ENCODE results near the gene AFF4. TPM values are rescaled to one million over a fixed set of nuclear protein-coding genes. Genes with fewer than 3 reads are reported as not detected.

AFF4 gene
- total RNA-seq, 2 donors from 2014 or later: 107 to 108 TPM

- Histone ChIP-seq H3K4me1 (ENCODE audit: control insufficient read depth, insufficient read depth, low read length) (no peaks in the 10 kb centered on the region), H3K36me3 (ENCODE audit: control insufficient read depth, insufficient read depth, low read length) (no peaks in the 10 kb centered on the region)
- DNase-seq: peak; percentile 31
Measured at GRCh38 chr5:132837868-132838267, 125.6 kb downstream of the AFF4 start.

GRCh38 chr5:132836852-132837251 is 126.6 kb downstream of the AFF4 start:
- no peak for TF ChIP-seq CTCF (conservative IDR thresholded peaks at IDR 0.05)
- Mint-ChIP-seq H3K27me3 (ENCODE audit: insufficient read depth) (peaks cover 9% of the 10 kb centered on the region), H3K36me3 (ENCODE audit: low read depth) (no peaks in the 10 kb centered on the region), H3K4me1 (peaks cover 8% of the 10 kb centered on the region), H3K27ac (no peak overlapping the region), H3K9me3 (no peaks in the 10 kb centered on the region), H3K4me3 (no peak overlapping the region)
- Histone ChIP-seq H3K27ac (ENCODE audit: low read depth, low read length) (no peak overlapping the region), H3K4me3 (ENCODE audit: low read length) (no peak overlapping the region), H3K36me3 (ENCODE audit: control insufficient read depth, insufficient read depth, low read length) (no peaks in the 10 kb centered on the region), H3K9ac (ENCODE audit: extremely low read depth, low read length, poor library complexity, severe bottlenecking) (no peak overlapping the region), H3K27me3 (ENCODE audit: control insufficient read depth, insufficient read depth, low read length, poor library complexity, severe bottlenecking) (no peaks in the 10 kb centered on the region), H3K4me1 (ENCODE audit: control insufficient read depth, insufficient read depth, low read length) (no peaks in the 10 kb centered on the region), H3K9me3 (ENCODE audit: control insufficient read depth, low read length) (no peaks in the 10 kb centered on the region)
- peak; percentile 14 for DNase-seq
- 91 to 100% methylated on average over 1 of the region's 1 CpG for WGBS, 2 experiments (ENCODE audit: insufficient coverage in 1 of 2, insufficient read length in 1 of 2)

More at GRCh38 chr5:132837868-132838267, 125.6 kb downstream of the AFF4 start:
- no peak overlapping the region for H3K4me3 Mint-ChIP-seq
- H3K27me3 Mint-ChIP-seq (ENCODE audit: insufficient read depth): peaks cover 4% of the 10 kb centered on the region
- Histone ChIP-seq H3K9ac (ENCODE audit: extremely low read depth, low read length, poor library complexity, severe bottlenecking) (no peak overlapping the region), H3K27ac (ENCODE audit: low read depth, low read length) (no peak overlapping the region), H3K4me3 (ENCODE audit: low read length) (no peak overlapping the region), H3K9me3 (ENCODE audit: control insufficient read depth, low read length) (no peaks in the 10 kb centered on the region), H3K27me3 (ENCODE audit: control insufficient read depth, insufficient read depth, low read length, poor library complexity, severe bottlenecking) (no peaks in the 10 kb centered on the region)
- H3K4me1 Mint-ChIP-seq: peaks cover 8% of the 10 kb centered on the region
- no peak overlapping the region for H3K27ac Mint-ChIP-seq
- 82 to 94% methylated on average over 2 of the region's 2 CpGs for WGBS, 2 experiments (ENCODE audit: insufficient coverage in 1 of 2, insufficient read length in 1 of 2)
- no peaks in the 10 kb centered on the region for H3K36me3 Mint-ChIP-seq (ENCODE audit: low read depth)
- no peak for TF ChIP-seq CTCF (conservative IDR thresholded peaks at IDR 0.05)
- H3K9me3 Mint-ChIP-seq: no peaks in the 10 kb centered on the region

GRCh38 chr5:132834057-132834456 is 129.4 kb downstream of the AFF4 start:
- peaks cover 23% of the 10 kb centered on the region for H3K27me3 ChIP-seq (ENCODE audit: control insufficient read depth, insufficient read depth, low read length, poor library complexity, severe bottlenecking)

More at GRCh38 chr5:132834057-132834456, 129.4 kb downstream of the AFF4 start:
- no peak overlapping the region for H3K27ac Mint-ChIP-seq
- no peak for TF ChIP-seq CTCF (conservative IDR thresholded peaks at IDR 0.05)
- H3K9ac ChIP-seq (ENCODE audit: extremely low read depth, low read length, poor library complexity, severe bottlenecking): no peak overlapping the region
- H3K9me3 ChIP-seq (ENCODE audit: control insufficient read depth, low read length): no peaks in the 10 kb centered on the region
- H3K27ac ChIP-seq (ENCODE audit: low read depth, low read length): no peak overlapping the region
- no peaks in the 10 kb centered on the region for H3K4me1 ChIP-seq (ENCODE audit: control insufficient read depth, insufficient read depth, low read length)
- 91% methylated on average over 3 of the region's 3 CpGs; no CpG with 5 or more reads in 1 of the 2 experiments for WGBS, 2 experiments (ENCODE audit: insufficient coverage in 1 of 2, insufficient read length in 1 of 2)
- peak; percentile 11 for DNase-seq
- H3K36me3 ChIP-seq (ENCODE audit: control insufficient read depth, insufficient read depth, low read length): no peaks in the 10 kb centered on the region
- no peak overlapping the region for H3K4me3 ChIP-seq (ENCODE audit: low read length)
- H3K4me3 Mint-ChIP-seq: no peak overlapping the region
- peaks cover 29% of the 10 kb centered on the region for H3K27me3 Mint-ChIP-seq (ENCODE audit: insufficient read depth)
- no peaks in the 10 kb centered on the region for H3K36me3 Mint-ChIP-seq (ENCODE audit: low read depth)
- no peaks in the 10 kb centered on the region for H3K9me3 Mint-ChIP-seq
- peaks cover 5% of the 10 kb centered on the region for H3K4me1 Mint-ChIP-seq
